ENCODE results near the gene MAST3.

Gene MAST3

GRCh38 chr19:18089726-18090125, 7.9 kb upstream of the MAST3 start (continued):
- TF ChIP-seq CTCF (tag by site-specific recombination; IDR thresholded peaks at IDR 0.05) (no peak), BCL11B (tag by site-specific recombination; IDR thresholded peaks at IDR 0.05; ENCODE audit: low read depth) (no peak), PBX3 (CRISPR knock-in tag; IDR thresholded peaks at IDR 0.05) (no peak), ZNF148 (tag by site-specific recombination; IDR thresholded peaks at IDR 0.05; ENCODE audit: borderline replicate concordance) (no peak)

GRCh38 chr19:18090545-18091216, 6.9 kb upstream of the MAST3 start:
- Histone ChIP-seq H3K9me3 (ENCODE audit: control insufficient read depth, insufficient read depth, low read depth, low read length) (no peaks in the 10 kb centered on the region), H3K4me1 (ENCODE audit: control insufficient read depth, insufficient read depth, low read length) (no peaks in the 10 kb centered on the region), H3K36me3 (ENCODE audit: control insufficient read depth in 2 of 2, insufficient read depth in 1 of 2, low read length in 2 of 2) (no peaks in the 10 kb centered on the region), H3K4me3 (ENCODE audit: low read depth, low read length) (no peak overlapping the region), H3K27ac (ENCODE audit: extremely low read depth, low read depth, low read length) (no peak overlapping the region)
- peak; percentile 69; the same call in 1 of the 2 replicates for TF ChIP-seq ZNF16 (tag by site-specific recombination; IDR thresholded peaks at IDR 0.05; ENCODE audit: low read depth)
- TF ChIP-seq ZNF76 (tag by site-specific recombination; IDR thresholded peaks at IDR 0.05; ENCODE audit: borderline replicate concordance, low read depth): no peak
- no peak for TF ChIP-seq ZSCAN30 (tag by site-specific recombination; IDR thresholded peaks at IDR 0.05)
- TF ChIP-seq INSM2 (tag by site-specific recombination; IDR thresholded peaks at IDR 0.05): no peak
- ChIA-PET POLR2A (no interaction called here), CTCF (interaction anchor here (1.6 kb wide), 1 partner anchor 23 kb away, joined by 4 read pairs; no protein-coding TSS in a partner anchor)

GRCh38 chr19:18091217-18091608, 6.4 kb upstream of the MAST3 start:
- H3K4me3 ChIP-seq (ENCODE audit: low read depth, low read length): no peak overlapping the region
- no peaks in the 10 kb centered on the region for H3K36me3 ChIP-seq (ENCODE audit: control insufficient read depth in 2 of 2, insufficient read depth in 1 of 2, low read length in 2 of 2)
- ChIA-PET POLR2A (interaction anchor here (0.5 to 0.6 kb wide), 2 partner anchors 116 to 154 kb away, joined by 3 to 6 read pairs; no protein-coding TSS in a partner anchor), CTCF (interaction anchor here (1.6 kb wide), 1 partner anchor 22 kb away, joined by 4 read pairs; no protein-coding TSS in a partner anchor)
- TF ChIP-seq ZNF146 (tag by site-specific recombination; IDR thresholded peaks at IDR 0.05) (no peak), ZFHX2 (tag by site-specific recombination; conservative IDR thresholded peaks at IDR 0.05) (0 out of 2 replicates have a peak, but pooled peaks have one; percentile 50), ZXDB (tag by site-specific recombination; IDR thresholded peaks at IDR 0.05) (no peak), ZNF777 (tag by site-specific recombination; IDR thresholded peaks at IDR 0.05; ENCODE audit: borderline replicate concordance) (no peak), ZNF211 (tag by site-specific recombination; IDR thresholded peaks at IDR 0.05; ENCODE audit: low read depth) (no peak), ZFP3 (tag by site-specific recombination; IDR thresholded peaks at IDR 0.05; ENCODE audit: low read depth) (peak; percentile 89), ZNF398 (tag by site-specific recombination; IDR thresholded peaks at IDR 0.05) (no peak), ZNF23 (tag by site-specific recombination; IDR thresholded peaks at IDR 0.05; ENCODE audit: borderline replicate concordance) (no peak), KLF16 (tag by site-specific recombination; IDR thresholded peaks at IDR 0.05) (no peak)
- H3K4me1 ChIP-seq (ENCODE audit: control insufficient read depth, insufficient read depth, low read length): no peaks in the 10 kb centered on the region
- H3K9me3 ChIP-seq (ENCODE audit: control insufficient read depth, insufficient read depth, low read depth, low read length): no peaks in the 10 kb centered on the region
- H3K27ac ChIP-seq (ENCODE audit: extremely low read depth, low read depth, low read length): no peak overlapping the region

Data from HEK293 (cell line).